COLO668 (cell line): ENCODE results near the gene NCOA1.
A peak's percentile ranks its signal among the peaks of the same experiment; 100 is the strongest.
"Not testable (repeated sequence)": the region's sequence is repeated elsewhere in the genome, so short reads cannot be mapped to it uniquely, and the experiment has no call there.

Experiments used
- DNase-seq: peaks from one replicate; lab custom pipeline; 2025; ENCODE audit not compliant: unreplicated experiment; lab: John Stamatoyannopoulos, UW

NCOA1 gene

GRCh38 chr2:24676493-24676892 lies 185.4 kb downstream of the NCOA1 start:
- DNase-seq = no peak

DNA sequence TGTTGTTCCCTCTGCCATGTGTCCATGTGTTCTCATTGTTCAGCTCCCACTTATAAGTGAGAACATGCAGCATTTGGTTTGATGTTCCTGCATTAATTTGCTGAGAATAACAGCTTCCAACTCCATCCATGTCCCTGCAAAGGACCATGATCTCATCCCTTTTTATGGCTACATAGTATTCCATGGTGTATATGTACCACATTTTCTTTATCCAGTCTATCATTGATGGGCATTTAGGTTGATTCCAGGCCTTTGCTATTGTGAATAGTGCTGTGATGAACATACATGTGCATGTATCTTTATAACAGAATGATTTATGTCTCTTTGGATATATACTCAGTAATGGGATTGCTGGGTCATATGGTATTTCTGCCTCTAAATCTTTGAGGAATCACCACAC lies 187.0 kb downstream of the NCOA1 start:
- DNase-seq = not testable (repeated sequence)

GRCh38 chr2:24680196-24680595 lies 189.1 kb downstream of the NCOA1 start:
- no peak for DNase-seq

DNA sequence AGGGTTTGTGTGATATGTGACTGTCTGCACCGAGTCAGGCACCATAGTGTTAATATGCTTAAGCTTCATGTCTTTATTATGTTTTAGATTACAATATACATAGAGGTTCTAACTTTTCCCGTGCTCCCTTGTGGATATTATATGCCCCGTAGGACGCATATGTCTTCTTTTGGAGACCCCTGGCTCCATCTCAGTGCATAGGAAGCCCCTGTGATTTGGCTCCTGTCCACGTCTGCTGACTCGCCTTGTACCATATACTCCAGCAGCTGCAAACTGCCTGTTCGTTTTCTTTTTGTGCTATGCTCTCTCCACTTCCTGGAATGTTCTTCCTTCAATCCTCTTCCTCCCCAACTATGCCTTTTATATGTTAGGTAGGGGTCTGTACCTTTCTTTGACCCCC lies 191.2 kb downstream of the NCOA1 start:
- no peak for DNase-seq

DNA sequence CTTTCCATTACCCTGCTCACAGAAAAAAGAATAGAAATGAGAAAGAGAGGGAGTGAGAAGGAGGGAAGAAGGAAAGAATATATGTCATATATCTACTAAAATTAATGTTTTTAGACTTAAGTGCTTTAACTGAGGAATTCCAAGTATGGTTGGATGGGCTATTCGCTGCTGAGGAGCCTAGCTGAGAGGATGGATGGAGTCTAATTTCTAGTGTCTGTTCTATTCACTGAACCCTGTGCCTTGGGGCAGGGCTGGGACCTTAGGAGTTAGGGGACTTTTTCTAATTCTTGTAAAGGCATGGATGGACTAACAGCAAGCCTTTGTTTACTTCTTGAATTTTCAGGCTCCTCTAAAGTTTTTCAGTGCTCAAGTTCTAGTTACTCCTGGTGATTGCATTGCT lies 192.4 kb downstream of the NCOA1 start:
- DNase-seq = no peak

DNA sequence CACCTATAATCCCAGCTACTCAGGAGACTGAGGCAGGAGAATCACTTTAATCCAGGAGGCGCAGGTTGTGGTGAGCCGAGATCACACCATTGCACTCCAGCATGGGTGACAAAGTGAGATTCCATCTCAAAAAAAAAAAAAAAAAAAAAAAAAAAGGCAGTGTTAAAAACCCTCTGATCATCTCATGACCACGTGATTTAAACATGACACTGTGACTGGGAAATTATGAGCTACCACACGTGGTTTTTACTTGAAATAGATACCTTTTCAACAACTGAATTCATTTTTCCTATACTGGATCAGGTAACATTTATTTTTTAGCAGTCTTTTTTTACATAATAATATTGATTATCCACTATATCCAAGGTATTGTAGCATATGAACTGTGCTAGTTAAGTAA lies 199.5 kb downstream of the NCOA1 start:
- no peak for DNase-seq

DNA sequence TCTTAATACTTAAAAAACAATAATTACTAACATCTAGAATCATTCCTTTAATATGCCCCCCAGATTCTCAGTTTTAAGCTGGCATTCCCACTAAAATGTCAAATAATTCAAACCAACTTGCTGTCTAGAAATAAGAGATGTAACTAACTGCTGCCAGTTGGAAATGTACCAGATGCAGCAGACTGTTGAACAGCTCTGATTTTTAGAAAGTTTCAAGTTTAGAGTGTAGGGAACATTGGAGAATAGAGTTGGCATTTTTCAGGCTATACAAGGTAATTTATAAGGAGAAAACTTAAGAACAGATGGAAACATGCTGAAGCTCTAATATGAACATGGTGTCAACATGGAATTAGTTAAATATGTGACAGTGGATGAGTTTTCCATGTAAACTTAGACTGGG lies 200.8 kb downstream of the NCOA1 start:
- DNase-seq = no peak

DNA sequence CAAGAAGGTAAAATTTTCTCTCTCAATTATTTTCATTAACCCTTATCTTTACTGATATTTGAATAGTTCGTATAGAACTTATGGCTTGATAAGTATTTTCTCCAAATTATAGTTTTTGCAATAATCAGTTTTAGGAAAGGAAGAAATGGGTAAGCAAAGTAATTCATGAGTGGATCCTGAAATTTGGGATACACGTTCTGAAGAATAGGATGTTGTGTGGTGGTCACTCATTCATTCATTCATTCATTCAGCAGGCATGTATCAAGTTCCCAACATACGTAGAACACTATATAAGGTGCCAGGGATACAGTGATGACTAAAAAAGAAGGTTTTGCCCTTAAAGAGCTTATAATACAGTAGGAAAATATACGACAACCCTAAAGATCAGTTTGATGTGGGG lies 206.7 kb downstream of the NCOA1 start:
- no peak for DNase-seq

DNA sequence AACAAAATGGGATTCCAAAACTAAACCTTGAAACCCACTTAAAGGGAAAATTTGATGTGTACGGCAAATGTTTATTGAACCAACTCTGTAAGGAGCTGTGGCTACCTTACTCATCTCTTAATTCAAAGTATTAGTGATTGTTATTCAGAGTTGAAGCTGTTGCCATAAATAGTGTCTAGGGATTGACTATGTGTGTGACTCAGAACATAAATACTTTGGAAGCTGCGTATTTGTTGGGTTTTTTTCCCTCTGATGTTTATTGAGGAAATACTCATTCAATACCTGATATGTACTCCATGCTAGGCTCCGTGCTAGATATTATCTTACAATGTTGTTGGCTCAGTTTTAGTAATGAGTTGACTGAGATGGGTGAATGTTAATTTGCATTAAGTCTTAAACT lies 211.7 kb downstream of the NCOA1 start:
- DNase-seq = no peak

DNA sequence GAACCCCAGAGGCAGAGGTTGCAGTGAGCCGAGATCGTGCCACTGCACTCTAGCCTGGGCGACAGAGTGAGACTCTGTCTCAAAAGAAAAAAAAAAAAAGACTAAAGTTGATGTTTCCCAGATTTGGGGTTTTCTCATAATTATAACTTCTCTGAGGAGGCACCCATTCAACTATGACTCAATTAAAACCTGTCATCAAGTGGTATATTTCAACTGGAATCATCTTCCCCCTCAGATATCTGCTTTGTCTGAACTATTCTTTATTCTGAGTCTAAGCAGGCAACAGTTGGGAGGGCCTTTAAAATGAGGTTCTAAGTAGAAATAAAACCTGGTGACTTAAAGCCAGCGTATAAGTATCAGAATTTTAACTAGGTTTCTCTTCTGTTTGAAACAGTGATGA lies 213.6 kb downstream of the NCOA1 start:
- DNase-seq = no peak

- no peak for DNase-seq
These were observed 216.1 kb downstream of the NCOA1 start for GRCh38 chr2:24707143-24707542.

GRCh38 chr2:24708537-24709152 lies 217.6 kb downstream of the NCOA1 start:
- no peak for DNase-seq

DNA sequence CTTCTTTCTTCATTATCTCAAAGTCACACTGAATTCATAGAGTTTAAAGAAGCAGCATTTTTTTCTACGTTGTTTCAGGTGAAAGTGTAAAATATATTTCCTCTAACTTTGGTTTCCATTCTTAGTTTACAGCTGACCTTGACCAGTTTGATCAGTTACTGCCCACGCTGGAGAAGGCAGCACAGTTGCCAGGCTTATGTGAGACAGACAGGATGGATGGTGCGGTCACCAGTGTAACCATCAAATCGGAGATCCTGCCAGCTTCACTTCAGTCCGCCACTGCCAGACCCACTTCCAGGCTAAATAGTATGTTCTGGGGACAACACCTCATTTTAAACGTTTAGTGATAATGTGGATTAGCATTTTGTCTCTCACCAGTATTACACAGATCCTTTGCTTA lies 219.8 kb downstream of the NCOA1 start:
- DNase-seq = no peak

- no peak for DNase-seq
These were observed 220.8 kb downstream of the NCOA1 start for GRCh38 chr2:24711865-24712264.

DNA sequence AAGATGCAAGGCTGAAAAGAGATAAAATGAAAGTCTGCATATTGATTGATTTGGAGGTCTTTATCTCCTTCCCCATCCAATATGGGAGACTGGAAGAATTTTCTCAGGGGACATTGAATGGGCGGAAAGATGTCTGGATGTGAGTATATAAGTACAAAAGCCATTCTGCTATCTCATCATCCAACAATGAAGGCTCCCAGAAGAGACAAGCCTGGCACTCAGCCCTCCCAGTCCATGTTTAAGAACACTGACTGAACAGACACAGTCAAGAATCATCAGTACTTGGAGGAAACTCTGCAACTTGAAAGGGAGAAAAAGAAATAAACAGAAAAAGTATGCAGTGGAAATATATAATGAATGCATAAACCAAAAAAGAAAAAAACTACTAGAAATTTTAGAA lies 221.2 kb downstream of the NCOA1 start:
- no peak for DNase-seq

DNA sequence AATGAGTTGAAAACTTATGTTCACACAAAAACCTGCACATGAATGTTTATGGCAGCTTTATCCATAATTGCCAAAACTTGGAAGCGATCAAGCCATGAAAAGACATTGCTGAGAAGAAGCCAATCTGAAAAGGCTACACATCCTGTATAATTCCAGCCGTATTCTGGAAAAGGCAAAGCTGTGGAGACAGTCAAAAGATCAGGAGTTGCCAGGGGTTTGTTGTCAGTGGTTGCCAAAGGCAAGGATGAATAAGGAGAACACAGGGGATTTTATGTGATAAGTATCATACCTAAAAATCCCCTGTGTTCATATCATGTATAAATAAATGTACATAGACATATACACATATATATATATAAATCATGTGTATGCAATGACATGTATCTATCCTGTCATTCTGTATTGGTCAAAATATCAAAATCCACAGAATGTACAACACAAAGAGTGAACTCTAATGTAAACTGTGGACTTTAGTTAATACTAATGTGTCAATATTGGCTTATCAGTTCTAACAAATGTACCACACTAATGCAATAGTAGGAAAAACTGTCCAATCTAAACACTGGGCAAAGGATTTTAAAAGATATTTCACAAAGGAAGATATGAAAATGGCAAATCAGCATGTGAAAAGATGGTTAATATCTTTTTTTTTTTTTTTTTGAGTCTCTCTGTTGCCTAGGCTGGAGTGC lies 226.4 kb downstream of the NCOA1 start:
- no peak for DNase-seq

GRCh38 chr2:24720310-24720709 lies 229.3 kb downstream of the NCOA1 start:
- no peak for DNase-seq

- DNase-seq = peak; percentile 55
These were observed 230.4 kb downstream of the NCOA1 start for GRCh38 chr2:24721470-24721869.

DNA sequence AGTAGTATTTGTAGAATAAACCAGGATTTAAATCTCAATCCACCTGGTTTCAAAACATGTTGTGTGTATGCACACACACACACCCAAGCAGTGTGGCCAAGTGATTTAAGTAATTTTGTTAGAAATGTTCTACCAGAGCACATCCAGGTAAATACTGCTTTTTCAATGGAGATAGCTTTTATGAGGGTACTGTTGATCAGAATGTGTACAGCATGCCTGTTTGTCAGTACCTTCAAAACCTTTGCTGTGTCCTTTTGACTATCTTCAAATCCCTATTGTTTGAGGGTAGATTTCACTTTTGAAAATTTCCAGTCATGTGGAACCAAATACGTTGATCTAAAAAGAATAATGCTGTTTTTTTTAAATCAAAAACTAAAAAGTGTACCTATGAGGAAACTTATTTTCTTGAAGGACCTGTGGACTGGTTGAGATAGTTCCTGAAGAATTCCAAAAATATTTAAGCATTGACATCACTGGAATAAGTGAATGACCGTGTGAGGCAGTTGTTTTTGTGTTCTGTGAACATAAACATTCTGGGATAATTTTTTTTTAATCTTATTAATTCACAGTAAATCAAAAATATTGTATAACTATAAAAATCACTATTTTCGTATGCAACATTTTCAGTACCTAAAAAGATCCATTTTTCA lies 231.2 kb downstream of the NCOA1 start:
- DNase-seq = no peak

DNA sequence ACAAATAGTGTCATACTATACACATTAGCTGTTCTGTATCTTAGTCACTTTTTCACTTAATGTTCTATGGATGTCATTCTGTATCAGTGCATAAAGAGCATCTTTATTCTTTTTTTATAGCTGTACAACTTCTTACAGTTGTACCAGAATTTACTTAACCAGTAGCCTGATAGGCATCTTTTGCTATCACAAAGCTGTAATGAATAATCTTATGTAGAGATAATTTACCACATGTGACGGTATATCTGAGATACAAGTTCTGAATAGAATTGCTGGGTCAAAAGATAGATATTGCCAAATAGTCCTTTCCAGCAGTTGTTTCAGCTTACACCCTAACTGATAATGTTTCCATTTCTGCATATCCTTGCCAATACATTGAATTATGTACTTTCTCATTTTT lies 232.1 kb downstream of the NCOA1 start:
- DNase-seq = no peak

- no peak for DNase-seq
These were observed 232.6 kb downstream of the NCOA1 start for GRCh38 chr2:24723665-24724064.

GRCh38 chr2:24724111-24724775 lies 233.2 kb downstream of the NCOA1 start:
- no peak for DNase-seq
